GM18873 (cell line): ENCODE measurements around the gene AMOTL1.
"Not testable (repeated sequence)": the region's sequence is repeated elsewhere in the genome, so short reads cannot be mapped to it uniquely, and the experiment has no call there.

Source experiments
- ATAC-seq: cut with Tn5 transposase; IDR thresholded peaks from one replicate; pipeline ENCODE4 v1.9.1; 2021; ENCODE audit warnings: mild to moderate bottlenecking, moderate library complexity, moderate number of reproducible peaks; ENCODE audit not compliant: unreplicated experiment, low FRiP score

AMOTL1 gene

DNA sequence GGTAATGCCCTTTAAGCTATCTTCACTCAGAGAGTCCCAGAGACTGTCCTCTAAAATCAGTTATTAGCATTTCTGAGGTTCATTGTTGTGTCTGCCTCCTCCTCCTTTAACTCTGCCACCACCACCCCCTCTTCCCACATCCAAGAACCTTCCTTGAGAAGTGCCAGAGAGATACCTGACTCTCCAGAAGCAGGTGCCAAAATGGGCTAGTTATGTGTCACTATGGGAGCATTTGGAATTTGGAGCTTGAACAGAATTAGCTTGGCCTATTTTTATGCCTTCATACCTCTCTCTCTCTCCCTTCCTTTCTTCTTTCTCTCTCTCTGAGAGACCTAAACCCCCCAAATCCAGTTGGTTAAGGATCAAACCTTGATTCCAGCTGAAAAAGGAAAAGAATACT is 75.9 kb downstream of the AMOTL1 start:
- no peak for ATAC-seq

DNA sequence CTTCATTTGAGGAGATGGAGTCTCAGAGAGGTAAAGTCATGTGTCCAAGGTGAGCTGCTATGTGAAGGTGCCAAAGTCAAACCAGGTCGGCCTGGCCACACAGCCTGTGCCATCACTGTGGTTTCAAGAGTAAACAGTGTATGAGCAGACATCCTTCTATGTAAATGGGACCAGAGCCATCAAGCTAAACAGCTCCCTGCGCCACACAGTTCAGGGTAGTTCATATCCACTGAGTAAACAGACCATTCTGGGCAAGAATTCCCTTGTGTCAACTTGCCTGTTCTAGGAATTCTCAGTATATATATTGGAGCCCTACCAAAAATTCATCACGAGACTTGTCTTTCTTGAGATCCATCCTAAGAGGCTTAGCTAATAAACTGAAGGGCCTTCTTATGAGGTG is 77.5 kb downstream of the AMOTL1 start:
- no peak for ATAC-seq

DNA sequence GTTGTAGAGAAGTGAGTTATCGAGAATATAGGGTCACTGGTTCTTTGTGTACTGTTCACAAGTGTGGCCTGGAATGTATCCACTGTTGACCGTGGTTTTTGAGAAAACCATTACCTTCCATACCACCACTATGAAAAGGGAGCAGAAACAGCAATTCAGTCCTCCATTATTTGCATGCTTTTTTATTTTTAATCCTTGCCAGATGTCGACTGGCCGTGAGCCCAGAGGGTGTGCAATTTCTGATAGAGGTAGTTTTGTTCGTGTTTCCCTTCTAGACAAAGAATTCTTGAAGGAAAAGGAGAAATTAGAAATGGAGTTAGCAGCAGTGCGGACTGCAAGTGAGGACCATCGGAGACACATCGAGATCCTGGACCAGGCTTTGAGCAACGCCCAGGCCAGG is 81.7 kb downstream of the AMOTL1 start:
- no peak for ATAC-seq

DNA sequence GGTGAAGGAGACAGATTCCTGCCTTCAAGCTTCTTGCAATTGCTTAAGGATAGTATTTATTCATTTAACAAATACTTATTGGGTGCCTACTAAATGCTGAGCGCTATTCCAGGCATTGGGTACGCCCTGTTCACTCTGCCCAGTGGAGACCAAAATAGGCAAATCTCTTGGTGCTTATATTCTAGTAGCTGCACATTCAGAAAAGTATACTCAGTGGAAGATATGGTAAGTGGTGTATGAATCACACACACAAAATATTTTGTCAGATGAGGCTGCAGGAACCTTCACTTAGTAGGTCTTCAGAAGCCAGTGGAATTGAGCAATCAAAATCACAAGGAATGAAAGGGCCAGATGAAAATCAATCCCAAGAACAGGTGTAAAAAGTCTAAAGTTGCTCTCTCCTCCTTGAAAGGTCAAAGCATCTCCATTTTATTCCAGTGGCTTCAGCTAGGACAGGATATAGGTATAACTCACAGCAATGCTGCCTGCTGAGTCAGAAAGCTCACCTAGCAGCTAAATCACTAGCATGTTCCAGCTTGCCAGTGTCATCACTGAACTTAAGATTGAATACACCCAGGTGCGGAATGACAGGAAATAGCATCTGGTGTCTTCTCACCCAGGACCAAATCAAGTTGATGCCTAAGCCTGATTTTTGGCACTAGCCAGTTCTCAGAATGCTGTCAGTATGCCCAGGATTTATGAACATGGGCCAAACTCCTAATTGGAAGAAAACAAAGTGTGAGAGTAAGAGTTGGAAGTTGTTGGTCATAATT is 83.9 kb downstream of the AMOTL1 start:
- ATAC-seq: no peak

DNA sequence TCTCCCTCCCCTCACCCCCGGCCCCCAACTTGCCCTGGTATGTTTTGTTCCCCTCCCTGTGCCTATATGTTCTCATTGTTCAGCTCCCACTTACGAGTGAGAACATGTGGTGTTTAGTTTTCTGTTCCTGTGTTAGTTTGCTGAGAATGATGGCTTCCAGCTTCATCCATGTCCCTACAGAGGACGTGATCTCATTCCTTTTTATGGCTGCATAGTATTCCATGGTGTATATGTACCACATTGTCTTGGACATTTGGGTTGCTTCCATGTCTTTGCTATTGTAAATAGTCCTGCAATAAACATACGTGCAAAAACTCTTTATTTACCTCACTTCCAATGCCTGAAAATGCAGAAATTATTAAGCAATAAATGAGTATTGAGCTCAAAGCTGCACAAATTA is 85.1 kb downstream of the AMOTL1 start:
- ATAC-seq: not testable (repeated sequence)

DNA sequence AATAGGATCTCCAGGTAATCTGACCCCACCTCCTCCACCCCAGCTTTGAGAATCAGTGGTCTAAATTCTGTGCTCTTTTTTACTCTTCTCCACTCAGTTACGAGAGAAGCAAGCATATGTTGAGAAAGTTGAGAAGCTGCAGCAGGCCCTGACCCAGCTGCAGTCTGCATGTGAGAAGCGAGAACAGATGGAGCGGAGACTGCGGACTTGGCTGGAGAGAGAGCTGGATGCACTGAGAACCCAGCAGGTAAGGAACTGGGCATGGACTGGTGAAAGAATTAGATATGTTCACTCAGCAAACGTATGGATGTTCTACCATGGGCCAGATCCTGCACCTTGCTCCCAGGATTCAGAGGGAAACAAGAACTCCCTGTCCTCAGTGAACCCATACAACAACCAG is 85.7 kb downstream of the AMOTL1 start:
- no peak for ATAC-seq

DNA sequence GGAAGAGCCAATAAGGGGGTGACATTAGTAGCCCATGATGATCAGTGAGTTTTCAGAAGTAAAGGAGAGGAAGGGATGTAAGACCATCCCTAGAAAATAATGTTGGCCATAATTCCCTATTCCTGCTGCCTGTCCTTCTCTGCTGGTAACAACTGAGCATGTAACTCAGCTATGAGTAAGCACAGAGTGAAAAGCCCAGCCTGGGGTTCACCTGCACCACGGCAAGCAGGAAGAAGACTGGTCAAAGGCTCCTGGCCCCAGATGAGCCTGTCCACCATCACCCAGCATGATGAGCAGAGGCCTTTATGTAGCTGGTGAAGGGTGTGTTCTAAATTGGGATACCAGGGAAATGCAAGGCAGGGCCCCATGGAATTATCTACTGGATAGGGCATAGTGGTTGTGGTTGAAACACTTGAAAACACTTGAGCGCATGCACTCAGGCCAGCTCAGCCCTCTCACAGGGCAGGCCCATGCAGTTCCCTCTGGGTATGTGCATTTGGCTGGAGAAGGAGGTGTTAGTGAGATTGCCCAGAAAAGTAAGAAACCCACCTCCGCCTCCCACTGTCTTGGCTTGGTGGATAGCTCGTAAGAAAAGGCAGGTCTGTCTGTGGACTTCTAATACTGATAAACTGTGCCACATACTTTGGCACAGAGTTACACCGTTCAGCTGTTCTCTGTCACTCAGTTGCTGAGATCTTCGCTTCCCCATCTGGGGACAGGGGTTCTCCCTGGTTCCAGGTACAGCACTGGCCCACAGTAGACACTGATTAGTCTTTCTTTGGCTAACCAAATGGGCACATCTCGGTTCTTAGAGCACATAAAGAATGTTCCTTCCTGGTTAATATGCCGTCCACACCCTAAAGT is 86.8 kb downstream of the AMOTL1 start:
- no peak for ATAC-seq

DNA sequence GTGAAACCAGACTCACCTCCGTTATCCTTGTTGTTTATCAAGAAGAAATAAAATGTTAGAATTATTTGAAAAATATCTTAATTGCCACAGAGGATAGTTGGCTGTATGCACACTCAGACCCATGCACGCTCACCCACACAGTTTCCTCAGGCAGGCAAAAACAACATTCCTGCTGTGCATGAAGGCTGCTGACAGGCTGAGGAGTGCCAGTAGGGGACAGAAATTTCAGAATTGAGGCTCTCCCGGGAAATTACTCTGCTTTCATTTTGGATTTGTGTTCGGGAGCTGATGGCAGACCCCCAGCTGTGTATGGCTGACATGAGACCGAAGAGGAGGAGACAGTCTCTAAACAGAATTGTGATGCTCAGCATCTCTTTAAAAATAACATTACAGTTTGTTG is 87.5 kb downstream of the AMOTL1 start:
- ATAC-seq: no peak

DNA sequence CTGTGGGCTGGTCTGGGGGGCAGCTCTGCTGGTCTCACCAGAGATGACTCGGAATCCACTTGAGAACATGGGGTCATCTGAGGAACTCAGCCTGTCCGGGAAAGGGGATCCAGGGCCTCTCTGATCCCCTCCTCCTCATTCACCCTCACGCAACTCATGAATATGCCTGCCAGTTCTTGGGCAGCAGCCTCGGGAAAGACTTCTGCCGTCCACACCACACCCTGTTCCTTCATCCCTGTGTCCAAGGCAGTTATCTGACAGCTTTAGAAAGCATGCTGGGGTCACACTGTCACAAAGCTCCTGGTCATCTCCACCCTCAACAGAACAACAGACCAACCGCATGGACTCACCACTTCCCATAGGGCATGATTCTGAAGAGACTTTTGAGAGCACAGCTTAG is 88.3 kb downstream of the AMOTL1 start:
- ATAC-seq: no peak

DNA sequence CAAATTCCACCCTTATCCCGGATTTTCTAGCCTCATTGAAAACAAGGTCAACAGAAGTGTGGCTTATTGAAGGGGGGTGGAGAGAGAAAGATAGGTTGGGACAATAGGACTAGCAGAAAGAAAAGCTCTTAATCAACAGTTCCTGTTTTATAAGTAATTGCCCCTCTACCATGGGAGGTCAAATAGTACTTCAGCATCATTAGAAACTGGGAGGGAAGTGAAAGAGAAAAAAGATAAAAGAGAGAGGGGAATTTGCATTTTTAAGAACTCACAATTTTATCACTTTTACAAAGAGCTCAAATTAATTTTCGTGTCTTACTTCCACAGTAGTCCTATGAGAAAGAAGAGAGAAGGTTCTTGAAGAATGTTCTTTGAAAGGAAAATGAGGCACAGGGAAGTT is 89.2 kb downstream of the AMOTL1 start:
- ATAC-seq: no peak

DNA sequence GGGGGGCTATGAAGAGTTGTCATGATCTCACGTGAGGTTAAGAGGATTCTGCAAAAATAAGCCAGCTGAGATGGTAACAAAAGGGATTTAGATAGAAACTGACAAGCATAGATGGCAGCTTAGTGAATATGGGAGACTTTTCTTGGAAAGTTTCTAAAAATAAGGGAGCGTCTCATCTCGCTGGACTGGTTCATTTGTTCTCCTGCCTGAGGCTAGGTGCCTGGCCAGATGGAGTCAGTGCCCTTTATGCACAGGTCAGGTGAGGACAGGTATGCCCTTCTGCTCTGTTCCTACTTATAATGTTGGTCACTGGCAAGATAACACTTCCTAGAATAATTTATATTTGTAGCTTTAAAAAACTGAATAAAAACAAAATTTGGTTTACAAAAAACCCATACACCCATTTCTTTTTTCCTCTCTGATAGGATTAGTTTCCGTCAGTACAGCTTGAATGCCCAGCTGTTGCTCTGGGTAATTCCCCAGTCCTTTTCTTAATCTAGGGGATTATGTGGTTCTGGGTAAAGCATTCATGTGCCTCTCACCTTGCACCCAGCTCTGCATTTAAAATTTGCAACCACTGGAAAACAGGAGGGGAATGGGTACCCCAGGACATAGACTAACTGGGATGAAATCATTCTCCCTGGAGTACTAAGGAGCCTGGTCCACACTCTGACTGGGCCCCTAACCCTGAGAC is 90.0 kb downstream of the AMOTL1 start:
- no peak for ATAC-seq

DNA sequence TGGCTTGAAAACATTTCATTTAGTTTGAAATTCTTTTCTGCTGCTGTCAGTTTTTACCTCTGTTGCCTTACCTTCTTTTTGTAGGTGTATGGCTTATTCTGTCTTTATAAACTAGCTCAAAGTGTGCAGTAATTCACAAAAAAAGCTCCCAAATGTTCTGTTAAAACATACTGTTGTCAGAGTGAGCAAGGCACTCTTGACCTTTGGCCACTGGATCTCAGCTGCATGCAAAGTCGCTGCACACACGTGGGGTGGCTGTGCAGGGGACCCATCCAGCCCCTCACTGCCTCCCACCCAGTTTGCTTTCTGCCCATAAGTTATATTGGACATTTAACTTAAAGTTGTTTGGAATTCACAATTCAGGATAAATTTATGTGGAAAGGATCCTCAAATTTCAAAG is 92.2 kb downstream of the AMOTL1 start:
- no peak for ATAC-seq

DNA sequence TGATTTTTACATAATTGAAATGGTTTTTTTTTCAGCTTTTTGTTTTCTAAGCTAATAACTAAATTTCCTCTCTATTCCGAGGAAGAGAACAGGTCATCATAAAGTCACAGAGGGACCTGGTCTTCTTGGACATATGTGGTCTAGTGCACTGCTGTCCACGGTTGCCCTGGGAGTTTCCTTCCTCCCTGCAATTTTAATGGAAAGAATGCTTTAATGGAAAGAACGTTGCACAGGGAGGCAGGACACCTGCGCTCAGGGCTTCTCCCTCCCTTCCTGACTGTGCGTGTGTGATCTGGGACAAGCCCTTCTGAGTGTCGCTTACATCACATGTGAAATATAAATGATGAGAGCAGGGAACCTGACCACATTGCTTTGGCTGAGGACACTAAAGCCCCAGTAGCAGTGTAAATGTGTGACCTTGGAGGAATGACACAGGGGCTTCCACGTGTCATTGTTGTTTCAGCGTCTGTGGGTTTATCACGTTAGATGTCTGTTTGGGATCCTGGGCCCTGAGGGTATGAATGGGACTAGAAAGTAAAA is 93.2 kb downstream of the AMOTL1 start:
- ATAC-seq: no peak

DNA sequence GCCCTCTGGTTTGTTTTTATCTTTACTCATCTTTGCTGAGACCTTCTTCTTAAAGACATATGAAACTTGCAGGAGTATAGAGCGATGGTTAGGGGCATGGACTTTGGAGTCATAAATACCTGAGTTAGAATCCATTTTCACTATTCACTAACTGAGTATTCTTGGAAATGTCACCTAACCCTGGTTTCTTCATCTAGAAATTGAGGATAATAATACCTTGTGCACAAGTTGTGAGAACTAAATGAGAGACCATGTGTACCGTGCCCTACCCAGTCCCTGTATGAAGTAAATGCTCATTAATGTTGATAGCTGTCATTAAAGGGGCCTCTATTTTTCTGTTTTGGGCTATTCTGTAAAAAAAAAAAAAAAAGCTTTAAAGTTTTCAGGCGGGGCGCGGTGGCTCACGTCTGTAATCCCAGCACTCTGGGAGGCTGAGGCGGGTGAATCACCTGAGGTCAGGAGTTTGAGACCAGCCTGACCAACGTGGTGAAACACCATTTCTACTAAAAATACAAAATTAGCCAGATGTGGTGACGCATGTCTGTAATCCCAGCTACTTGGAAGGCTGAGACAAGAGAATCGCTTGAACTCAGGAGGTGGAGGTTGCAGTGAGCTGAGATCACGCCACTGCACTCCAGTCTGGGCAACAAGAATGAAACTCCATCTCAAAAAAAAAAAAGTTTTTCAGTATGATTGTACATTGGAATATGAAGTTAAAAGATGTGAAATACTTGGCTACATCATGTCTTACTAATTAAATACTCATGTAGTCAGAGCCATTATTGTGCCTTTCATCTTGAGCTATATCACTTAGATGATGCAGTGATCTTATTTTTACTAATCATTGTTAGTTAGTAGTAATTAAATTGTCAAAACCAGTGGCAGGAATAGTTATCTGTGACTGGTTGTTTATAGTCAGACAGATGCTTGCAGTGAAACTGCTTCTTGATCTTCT is 95.0 kb downstream of the AMOTL1 start:
- ATAC-seq: no peak

DNA sequence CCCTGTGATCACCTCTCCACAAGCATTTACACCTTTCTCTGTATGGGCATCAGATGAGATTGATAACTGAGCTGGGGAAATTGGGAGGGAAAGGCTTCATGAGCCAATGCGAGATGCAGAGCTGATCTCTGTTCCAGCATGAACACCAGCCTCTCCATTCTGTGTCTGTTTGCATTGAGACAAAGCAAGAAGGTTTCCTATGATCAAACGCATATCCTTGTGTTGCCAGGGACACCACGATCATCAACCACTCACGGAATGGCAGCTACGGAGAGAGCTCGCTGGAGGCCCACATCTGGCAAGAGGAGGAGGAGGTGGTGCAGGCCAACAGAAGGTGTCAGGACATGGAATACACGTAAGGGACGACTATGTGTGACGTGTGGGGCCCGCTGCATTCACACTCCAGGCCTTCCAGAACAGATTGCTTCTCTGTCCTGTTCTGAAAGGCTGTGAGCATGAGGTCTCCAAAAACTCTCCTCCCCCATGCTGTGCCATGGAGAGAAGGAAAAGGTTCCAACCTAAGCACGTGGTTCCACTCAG is 96.4 kb downstream of the AMOTL1 start:
- no peak for ATAC-seq

DNA sequence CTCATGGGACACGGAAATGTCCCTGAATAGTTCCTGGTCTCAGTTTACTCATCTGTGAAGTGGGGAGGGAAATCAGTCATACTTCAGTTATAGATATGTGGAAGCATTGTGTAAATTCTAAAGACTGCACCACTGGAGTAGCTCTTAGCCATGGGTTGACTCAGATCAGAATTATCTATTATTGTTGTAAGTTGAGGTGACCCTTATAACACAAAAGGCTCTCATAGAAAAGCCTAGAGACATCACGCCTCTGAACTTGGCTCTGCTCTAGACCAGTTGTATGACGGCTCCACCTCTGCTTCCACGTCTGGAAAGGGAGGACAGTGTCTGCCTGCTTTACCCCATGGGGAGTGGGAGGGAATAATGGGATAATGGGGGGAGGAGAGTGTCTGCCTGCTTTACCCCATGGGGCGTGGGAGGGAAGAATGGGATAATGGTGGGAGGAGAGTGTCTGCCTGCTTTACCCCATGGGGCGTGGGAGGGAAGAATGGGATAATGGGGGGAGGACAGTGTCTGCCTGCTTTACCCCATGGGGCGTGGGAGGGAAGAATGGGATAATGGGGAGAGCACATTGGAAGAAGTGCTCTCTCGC is 98.2 kb downstream of the AMOTL1 start:
- no peak for ATAC-seq

DNA sequence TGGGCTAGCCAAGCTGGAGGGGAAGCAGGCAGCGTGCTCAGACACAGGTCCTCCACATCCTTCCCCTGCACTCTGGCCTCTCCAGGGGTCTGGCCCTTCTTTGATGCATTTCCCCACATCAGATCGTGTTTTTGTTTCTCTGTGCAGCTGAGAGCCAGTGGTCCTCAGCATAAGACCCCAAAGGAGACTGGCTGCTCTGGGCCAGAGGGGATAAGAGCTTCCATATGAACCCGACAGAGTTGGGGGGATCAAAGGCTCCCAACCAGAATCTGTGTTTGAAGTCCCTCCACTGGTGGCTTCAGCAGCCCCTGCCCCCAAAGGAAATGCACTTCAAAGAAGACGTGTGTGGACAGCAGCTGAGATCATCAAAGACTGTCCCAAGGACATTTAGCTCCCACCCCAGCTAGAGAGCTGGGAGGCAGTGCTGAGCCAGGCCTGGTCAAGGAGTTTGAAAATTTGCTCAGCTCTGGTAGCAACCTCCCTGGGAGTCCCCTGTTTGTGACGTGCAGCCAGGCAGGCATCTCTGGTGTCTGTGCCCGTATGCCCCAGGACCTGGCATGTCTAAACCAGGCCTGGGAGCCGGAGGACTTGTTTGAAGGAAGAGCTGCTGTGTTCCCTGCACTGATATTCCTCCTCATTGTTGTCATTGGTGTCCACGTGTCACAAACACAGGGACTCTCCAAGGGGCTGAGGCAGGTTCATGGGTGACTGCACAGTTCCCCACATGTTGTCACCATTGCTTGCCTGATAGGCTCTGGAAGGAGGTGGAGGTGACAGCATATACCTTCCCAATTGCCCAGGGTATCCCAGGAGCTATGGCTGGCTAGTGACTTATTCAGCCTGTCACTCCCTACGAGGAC is 99.0 kb downstream of the AMOTL1 start:
- ATAC-seq: no peak

DNA sequence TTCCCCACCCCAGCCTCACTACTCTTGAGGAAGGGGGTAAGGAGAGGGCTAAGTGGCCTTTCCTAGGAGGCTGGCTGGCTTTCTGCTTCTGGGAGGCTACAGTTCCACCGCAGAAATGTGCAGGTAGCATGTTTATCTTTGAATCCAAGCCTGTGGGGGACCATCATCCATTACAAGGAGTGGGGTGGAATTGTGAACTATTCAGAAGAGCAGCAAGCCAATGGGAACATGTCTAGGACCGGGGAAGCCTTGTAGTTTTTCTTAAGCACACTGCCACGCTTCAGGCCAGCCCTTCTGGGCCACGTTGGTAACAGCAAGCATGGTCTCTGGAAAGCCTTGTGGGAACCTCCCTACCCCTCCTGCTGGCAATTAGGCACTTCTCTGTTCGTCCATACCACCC is 100.3 kb downstream of the AMOTL1 start:
- ATAC-seq: no peak
